GM19455 (cell line): ENCODE measurements around the gene ALCAM.
"Not testable (repeated sequence)": the region's sequence is repeated elsewhere in the genome, so short reads cannot be mapped to it uniquely, and the experiment has no call there.

Source experiments
- ATAC-seq: cut with Tn5 transposase; IDR thresholded peaks from one replicate; pipeline ENCODE4 v1.9.1; 2021; ENCODE audit not compliant: unreplicated experiment

ALCAM gene

GRCh38 chr3:105385819-105386508, 19.3 kb downstream of the ALCAM start:
- peak; percentile 85 for ATAC-seq

DNA sequence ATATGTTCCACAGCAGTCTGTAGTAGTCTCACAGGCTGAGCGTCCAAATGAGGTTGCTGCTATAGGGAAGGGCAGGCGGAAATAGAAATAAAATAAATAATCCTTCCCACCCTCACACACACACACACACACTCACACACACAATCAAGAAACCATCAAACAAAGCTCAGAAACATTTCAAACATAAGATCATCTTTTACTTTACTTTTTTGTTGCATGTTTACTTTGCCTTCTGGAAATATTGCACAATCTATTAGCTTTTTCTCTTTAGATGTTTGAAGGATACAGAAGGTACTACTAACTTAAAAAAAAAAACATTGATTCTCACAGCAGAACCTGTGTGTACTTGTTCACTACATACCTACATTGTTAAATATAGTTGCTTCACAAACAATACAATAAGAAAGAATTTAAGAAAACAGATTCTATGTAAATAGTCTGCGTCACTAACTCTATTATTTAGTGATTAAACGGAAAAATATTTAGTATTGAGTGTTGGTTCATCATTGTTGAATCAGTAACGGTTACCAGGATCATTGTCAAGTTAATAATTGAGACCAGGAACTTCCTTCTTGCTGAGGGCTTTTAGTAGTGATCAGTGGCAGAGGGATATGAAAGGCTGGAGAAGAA, 20.5 kb downstream of the ALCAM start:
- no peak for ATAC-seq

DNA sequence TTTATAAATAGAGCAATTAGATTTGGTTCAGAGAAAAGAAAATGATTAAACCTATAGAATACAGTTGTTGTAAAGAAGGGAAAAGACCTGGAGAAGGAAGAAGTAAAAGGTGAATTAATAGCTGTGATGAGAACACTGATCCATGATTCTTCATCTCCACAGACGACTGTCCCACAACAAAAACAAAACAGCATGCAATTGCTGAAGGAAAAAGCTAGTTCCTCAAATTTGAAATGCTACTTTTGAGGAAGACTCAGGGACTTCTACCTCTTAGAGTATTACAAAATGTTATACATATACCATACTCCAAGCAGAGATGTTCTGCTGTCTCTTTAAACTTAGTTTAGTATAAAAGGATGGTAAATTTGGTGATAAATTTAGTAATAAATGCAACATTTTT, 21.5 kb downstream of the ALCAM start:
- no peak for ATAC-seq

DNA sequence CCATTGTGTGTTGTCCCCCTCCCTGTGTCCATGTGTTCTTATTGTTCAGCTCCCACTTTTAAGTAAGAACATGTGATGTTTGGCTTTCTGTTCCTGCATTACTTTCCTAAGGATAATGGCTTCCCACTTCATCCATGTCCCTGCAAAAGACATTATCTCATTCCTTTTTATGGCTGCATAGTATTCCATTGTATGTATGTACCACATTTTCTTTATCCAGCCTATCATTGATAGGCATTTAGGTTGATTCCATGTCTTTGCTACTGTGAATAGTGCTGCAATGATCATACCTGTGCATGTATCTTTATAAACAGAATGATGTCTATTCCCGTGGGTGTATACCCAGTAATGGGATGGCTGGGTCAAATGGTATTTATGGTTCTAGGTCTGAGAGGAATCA, 23.1 kb downstream of the ALCAM start:
- not testable (repeated sequence) for ATAC-seq

GRCh38 chr3:105392598-105392997, 25.9 kb downstream of the ALCAM start:
- ATAC-seq = not testable (repeated sequence)

DNA sequence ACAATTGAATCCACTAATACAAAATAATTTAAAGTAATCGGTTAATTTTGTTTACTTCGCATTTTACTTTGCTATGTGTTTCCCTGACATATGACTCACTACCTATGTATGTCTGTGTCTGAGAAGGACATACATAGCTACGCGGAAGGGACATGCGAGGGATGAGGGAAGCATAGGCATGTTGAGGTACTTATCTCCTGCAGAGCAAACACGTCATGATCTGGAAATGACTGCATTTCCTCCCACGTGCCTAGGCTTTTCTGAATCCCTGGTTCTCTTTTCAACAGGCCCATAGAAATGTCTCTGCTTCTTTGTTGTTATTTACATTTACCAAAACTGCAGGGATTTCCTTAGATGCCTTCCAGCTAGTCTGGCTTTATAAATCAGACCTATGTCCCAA, 27.5 kb downstream of the ALCAM start:
- ATAC-seq = no peak

DNA sequence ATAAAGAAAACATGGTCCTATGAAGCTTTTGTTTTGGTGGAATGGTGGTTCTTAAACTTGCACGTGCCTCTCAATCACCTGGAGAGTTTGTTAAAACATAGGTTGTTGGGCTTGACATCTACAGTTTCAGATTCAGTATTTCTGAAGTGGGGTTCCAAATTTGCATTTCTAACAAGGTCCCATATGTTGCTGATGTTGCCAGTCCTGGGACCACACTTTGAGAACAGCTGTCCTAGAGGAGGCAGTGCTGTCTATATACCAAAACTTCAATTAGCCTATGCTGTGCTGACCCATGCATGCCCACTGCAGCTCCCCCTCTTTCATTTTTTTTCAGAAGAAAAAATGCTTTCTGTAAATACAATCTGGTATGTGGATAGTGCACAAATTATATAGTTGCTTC, 31.3 kb downstream of the ALCAM start:
- no peak for ATAC-seq

DNA sequence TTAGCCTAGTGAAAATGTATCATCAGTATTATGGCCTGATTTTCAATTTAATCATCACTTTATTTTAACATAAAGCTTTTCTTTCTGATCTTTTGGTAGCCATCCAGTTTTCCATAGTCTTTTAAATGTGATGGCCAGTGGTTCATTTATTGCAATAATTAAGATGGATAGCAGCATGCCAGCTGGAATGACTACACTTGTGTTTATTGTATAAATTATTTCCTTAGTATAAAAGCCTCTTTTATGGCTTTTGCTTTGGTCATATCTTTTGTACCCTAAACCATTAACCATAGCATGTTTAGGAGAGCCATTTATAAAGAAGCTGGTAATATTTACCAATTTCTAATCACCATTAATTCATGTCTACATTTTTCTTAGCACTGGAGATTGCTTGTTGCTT, 31.7 kb downstream of the ALCAM start:
- ATAC-seq = no peak

DNA sequence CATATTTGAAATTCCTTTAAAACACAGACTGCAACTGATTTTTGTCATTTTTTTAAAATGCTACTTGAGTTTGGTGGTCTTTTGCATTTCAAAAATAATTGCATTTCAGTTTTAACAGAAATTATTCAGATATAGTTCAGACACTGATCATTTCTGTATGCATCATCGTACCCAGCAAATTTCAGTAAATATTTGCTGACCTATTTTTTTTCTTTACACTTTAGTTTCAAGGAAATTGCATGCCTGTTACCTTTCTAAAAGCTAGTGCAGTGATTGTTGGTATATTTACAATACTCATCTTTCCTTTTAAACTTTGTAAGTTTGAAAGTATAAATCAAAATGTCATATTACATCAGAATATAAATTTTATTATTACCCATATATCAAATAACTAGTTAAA, 32.4 kb downstream of the ALCAM start:
- ATAC-seq = no peak

DNA sequence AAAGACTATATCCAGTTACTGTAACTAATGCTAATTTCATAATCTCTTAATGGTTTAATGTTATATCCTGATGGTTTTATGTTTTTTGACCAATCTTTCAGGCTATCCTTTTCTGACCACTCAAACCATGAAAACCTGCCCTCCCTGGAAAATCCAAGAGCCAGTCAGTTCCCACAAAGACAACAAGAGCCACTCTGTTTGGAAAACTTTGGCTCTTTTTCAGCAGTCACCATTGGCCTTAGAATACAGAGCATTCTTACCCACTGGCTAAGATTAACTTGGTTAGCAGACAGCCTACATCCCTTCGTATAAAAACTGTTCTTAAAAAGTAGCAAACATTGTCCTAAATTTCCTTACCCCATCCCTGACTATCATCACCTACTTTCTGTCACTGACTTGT, 32.9 kb downstream of the ALCAM start:
- ATAC-seq = no peak

DNA sequence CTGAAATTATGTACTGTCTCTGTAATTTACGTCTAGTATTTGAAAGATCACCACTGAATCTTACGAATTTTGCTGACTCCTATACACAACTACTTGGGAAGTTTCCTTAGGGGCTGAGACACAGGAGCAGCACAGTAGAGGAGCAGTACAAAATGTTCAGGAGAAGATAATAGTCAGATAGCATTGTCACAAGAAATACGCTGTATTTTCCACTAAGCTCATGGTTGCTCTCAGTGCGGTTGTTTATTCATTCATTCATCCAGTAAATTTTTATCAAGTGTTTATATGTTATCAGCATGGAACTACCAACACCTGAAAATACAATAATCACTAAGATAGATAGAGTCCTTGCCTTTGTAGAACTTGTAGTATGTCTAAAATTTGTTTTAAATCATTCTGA, 34.5 kb downstream of the ALCAM start:
- ATAC-seq = no peak

DNA sequence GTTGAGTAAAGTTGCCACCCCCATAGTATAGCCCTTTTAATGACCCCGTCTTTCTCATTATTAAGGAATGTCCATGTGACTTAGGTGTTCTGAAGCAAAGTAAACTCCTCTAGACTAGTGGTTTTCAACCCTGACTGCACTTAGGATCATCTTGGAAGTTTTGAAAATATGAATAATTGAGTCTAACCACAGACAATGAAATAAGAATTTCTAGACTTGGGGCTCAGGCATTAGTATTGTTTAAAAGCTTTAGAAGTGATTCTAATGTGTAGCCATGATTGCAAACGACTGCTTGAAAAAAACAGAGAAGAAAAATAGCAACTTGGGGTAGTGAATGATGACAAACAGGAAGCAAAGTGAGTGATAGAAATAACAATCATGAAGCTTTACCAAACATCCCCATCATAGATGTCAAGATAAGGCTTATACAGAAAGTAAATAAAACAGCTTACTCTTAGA, 35.0 kb downstream of the ALCAM start:
- no peak for ATAC-seq

GRCh38 chr3:105402287-105402801, 35.6 kb downstream of the ALCAM start:
- no peak for ATAC-seq

DNA sequence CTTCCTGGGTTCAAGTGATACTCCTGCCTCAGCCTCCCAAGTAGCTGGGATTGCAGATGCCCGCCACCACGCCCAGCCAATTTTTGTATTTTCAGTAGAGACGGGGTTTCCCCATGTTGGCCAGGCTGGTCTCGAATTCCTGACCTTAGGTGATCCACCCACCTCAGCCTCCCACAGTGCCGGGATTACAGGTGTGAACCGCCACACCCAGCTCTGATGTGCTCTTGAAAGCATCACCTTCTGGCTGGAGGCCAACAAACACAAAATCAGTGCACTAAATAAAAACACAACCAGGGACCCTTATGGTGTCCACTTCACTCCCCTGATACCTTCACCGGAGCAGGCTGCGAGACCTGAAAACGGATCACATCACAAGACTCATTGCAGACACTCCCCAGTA, 36.3 kb downstream of the ALCAM start:
- ATAC-seq = not testable (repeated sequence)

GRCh38 chr3:105406268-105406667, 39.6 kb downstream of the ALCAM start:
- ATAC-seq = no peak

DNA sequence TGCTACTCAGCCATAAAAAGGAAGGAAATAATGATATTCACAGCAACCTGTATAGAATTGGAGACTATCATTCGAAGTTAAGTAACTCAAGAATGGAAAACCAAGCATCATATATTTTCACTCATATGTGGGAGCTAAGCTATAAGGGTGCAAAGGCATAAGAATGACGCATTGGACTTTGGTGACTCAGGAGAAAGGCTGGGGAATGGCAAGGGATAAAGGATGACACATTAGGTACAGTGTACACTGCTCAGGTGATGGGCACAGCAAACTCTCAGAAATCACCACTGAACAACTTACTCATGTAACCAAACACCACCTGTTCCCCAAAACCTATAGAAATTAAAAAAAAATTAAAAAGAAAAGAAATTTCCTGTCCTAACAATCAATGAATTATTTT, 42.7 kb downstream of the ALCAM start:
- no peak for ATAC-seq

- ATAC-seq = no peak
Measured at GRCh38 chr3:105413343-105413887, 46.7 kb downstream of the ALCAM start.

DNA sequence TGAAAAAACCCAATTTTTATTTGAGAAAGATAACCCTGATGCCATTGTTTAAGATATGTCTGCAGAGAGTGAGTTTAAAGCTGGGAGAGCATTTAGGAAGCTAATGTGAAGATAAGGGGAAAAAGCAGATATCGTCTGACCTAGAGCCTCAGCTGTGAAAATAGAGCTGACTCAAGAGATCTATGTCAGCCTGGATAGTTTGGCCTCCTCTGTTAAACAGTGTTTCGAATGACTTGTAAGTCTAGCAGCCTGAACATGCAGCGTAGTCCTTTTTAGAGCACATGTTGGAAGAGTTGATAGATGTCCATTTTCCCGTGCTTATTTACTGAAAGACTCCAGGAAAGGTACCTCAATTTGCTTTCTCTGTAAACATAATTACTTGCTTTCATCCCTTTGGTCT, 48.1 kb downstream of the ALCAM start:
- ATAC-seq = no peak

DNA sequence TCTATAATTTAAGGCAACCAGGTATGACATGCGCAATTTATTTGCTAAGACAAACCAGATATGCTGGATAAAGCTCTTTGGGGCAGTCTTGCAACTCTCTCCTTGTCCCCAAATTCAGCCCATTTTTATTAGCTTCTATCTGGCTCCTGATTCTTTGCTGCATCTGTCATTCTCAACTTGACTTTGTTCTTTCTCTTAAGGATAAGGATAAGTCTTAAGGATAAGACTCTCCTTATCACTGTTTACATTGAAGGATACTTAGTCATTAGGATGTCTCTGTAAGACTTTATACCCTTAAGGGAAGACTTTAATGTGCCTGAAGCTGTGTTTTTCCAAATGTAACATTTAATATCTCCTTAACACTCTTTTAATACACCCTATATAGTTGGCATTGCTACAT, 49.2 kb downstream of the ALCAM start:
- ATAC-seq = no peak

GRCh38 chr3:105417525-105418289, 51.0 kb downstream of the ALCAM start:
- no peak for ATAC-seq

- no peak for ATAC-seq
Measured at GRCh38 chr3:105422645-105423044, 55.9 kb downstream of the ALCAM start.

GRCh38 chr3:105423397-105423796, 56.7 kb downstream of the ALCAM start:
- ATAC-seq = no peak
